Measurements from ENCODE around the gene HMX1. TPM values are rescaled to one million over a fixed set of nuclear protein-coding genes. Genes with fewer than 3 reads are reported as not detected.

The HMX1 gene
- polyA plus RNA-seq, 1 donor (not counting 4 experiments of a cell fraction or from before 2014, with no cell fraction given): not detected

DNA sequence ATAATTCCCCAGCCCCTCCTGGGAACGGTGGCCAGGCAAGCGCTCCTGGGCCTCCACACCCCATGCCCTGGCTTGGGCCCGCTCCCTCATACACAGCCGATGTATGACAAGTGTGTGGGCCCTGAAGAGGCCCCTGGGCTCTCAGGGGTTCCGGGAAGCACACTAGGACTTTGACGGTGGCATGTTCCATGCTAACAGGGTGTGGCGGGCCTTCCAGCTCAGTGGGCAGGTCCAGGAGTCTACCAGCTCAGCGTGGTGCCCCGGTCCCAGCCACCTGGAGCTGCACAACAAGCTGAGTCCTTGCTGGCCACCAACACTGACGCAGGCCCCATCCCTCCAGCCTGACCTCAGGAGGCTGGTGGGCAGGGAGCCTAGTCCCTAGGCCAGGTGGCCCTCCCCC lies 24.4 kb upstream of the HMX1 start:
- Histone ChIP-seq H3K9me3 (ENCODE audit: control insufficient read depth, low read depth, low read length) (peaks cover 3% of the 10 kb centered on the region), H2AFZ (ENCODE audit: control insufficient read depth, low read length) (no peak overlapping the region), H3K4me1 (ENCODE audit: control insufficient read depth, extremely low read depth, insufficient read depth, low read length) (peaks cover 8% of the 10 kb centered on the region), H3K9me1 (ENCODE audit: control insufficient read depth, extremely low read depth, insufficient read depth, low read length) (no peaks in the 10 kb centered on the region), H3K27ac (ENCODE audit: control insufficient read depth, insufficient read depth, low read length) (no peak overlapping the region), H3K9ac (ENCODE audit: control insufficient read depth, extremely low read depth, insufficient read depth, low read length) (no peak overlapping the region), H3K4me2 (ENCODE audit: control insufficient read depth, extremely low read depth, insufficient read depth, low read depth, low read length) (no peak overlapping the region), H3K27me3 (ENCODE audit: control insufficient read depth, extremely low read depth, insufficient read depth, low read length) (peaks cover 43% of the 10 kb centered on the region), H4K20me1 (ENCODE audit: control insufficient read depth, extremely low read depth, insufficient read depth, low read length) (no peaks in the 10 kb centered on the region), H3K79me2 (ENCODE audit: control insufficient read depth, insufficient read depth, low read length) (no peaks in the 10 kb centered on the region), H3K4me3 (ENCODE audit: control insufficient read depth in 2 of 3, extremely low read depth in 1 of 3, insufficient read depth in 2 of 3, low read depth in 1 of 3, low read length in 3 of 3) (no peak overlapping the region), H3K36me3 (ENCODE audit: control insufficient read depth in 2 of 2, extremely low read depth in 1 of 2, insufficient read depth in 2 of 2, low read length in 2 of 2) (no peaks in the 10 kb centered on the region)
- dilution Hi-C loops (cut with MboI; ENCODE audit: extremely low pct_ligation_motif_present, low sequenced_read_pairs): no loop called here
- TF ChIP-seq, protein P1, sequence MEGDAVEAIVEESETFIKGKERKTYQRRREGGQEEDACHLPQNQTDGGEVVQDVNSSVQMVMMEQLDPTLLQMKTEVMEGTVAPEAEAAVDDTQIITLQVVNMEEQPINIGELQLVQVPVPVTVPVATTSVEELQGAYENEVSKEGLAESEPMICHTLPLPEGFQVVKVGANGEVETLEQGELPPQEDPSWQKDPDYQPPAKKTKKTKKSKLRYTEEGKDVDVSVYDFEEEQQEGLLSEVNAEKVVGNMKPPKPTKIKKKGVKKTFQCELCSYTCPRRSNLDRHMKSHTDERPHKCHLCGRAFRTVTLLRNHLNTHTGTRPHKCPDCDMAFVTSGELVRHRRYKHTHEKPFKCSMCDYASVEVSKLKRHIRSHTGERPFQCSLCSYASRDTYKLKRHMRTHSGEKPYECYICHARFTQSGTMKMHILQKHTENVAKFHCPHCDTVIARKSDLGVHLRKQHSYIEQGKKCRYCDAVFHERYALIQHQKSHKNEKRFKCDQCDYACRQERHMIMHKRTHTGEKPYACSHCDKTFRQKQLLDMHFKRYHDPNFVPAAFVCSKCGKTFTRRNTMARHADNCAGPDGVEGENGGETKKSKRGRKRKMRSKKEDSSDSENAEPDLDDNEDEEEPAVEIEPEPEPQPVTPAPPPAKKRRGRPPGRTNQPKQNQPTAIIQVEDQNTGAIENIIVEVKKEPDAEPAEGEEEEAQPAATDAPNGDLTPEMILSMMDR (optimal IDR thresholded peaks at IDR 0.05 in 1 of 3, IDR thresholded peaks at IDR 0.05 in 1 of 3, conservative IDR thresholded peaks at IDR 0.05 in 1 of 3; ENCODE audit: extremely low read depth in 1 of 3, insufficient read depth in 2 of 3, low read length in 3 of 3): no peak
- no peak for TF ChIP-seq EZH2 (IDR thresholded peaks at IDR 0.05; ENCODE audit: low read length)
- no peak for DNase-seq (ENCODE audit: low read depth, low spot score)
- no peak for FAIRE-seq

DNA sequence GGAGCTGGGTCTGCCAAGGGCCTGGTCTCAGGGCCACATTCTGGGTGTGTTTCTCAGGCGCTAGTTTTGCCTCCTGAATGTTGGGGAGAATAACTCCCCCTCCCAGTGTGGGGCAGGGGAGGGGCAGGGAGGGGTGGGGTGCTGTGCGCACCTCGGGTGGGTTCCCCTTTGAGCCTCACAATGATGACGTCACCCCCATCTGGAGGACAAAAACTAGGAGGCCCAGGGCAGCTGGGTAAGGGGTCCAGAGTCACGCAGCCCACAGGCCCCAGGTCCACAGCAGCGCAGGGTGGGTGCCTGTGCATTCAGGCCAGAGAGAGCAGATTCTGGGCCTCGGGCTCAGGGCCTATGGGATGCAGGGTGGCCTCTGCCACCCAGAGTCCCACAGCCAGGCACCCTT lies 23.7 kb upstream of the HMX1 start:
- Histone ChIP-seq H3K27me3 (ENCODE audit: control insufficient read depth, extremely low read depth, insufficient read depth, low read length) (peaks cover 50% of the 10 kb centered on the region), H3K36me3 (ENCODE audit: control insufficient read depth in 2 of 2, extremely low read depth in 1 of 2, insufficient read depth in 2 of 2, low read length in 2 of 2) (no peaks in the 10 kb centered on the region), H3K9me3 (ENCODE audit: control insufficient read depth, low read depth, low read length) (no peaks in the 10 kb centered on the region), H4K20me1 (ENCODE audit: control insufficient read depth, extremely low read depth, insufficient read depth, low read length) (no peaks in the 10 kb centered on the region), H3K9ac (ENCODE audit: control insufficient read depth, extremely low read depth, insufficient read depth, low read length) (no peak overlapping the region), H3K4me2 (ENCODE audit: control insufficient read depth, extremely low read depth, insufficient read depth, low read depth, low read length) (no peak overlapping the region), H2AFZ (ENCODE audit: control insufficient read depth, low read length) (no peak overlapping the region), H3K79me2 (ENCODE audit: control insufficient read depth, insufficient read depth, low read length) (no peaks in the 10 kb centered on the region), H3K27ac (ENCODE audit: control insufficient read depth, insufficient read depth, low read length) (no peak overlapping the region), H3K9me1 (ENCODE audit: control insufficient read depth, extremely low read depth, insufficient read depth, low read length) (no peaks in the 10 kb centered on the region), H3K4me3 (ENCODE audit: control insufficient read depth in 2 of 3, extremely low read depth in 1 of 3, insufficient read depth in 2 of 3, low read depth in 1 of 3, low read length in 3 of 3) (no peak overlapping the region), H3K4me1 (ENCODE audit: control insufficient read depth, extremely low read depth, insufficient read depth, low read length) (peaks cover 8% of the 10 kb centered on the region)
- TF ChIP-seq, protein P1 (optimal IDR thresholded peaks at IDR 0.05 in 1 of 3, IDR thresholded peaks at IDR 0.05 in 1 of 3, conservative IDR thresholded peaks at IDR 0.05 in 1 of 3; ENCODE audit: extremely low read depth in 1 of 3, insufficient read depth in 2 of 3, low read length in 3 of 3): no peak
- TF ChIP-seq EZH2 (IDR thresholded peaks at IDR 0.05; ENCODE audit: low read length): no peak
- no peak for FAIRE-seq
- dilution Hi-C loops (cut with MboI; ENCODE audit: extremely low pct_ligation_motif_present, low sequenced_read_pairs): no loop called here
- no peak for DNase-seq (ENCODE audit: low read depth, low spot score)

Measured in keratinocyte (primary cell).